Mesodermal cell (in vitro differentiated cells): ENCODE measurements around the gene NAPB.

Experiments used
- H3K27ac ChIP-seq: 2 replicates; pipeline ENCODE4 v1.7.0; 2013; ENCODE audit warnings: mild to moderate bottlenecking, low read depth, low read length, moderate library complexity; ENCODE audit not compliant: severe bottlenecking
- H3K36me3 ChIP-seq: 2 replicates; pipeline ENCODE4 v1.7.1; 2013; ENCODE audit warnings: mild to moderate bottlenecking, low read length, moderate library complexity; ENCODE audit not compliant: control insufficient read depth, insufficient read depth
- H3K4me1 ChIP-seq: one replicate; pipeline ENCODE4 v1.7.1; 2013; ENCODE audit warnings: mild to moderate bottlenecking, low read length; ENCODE audit not compliant: insufficient read depth, control insufficient read depth, poor library complexity, severe bottlenecking
- H3K4me3 ChIP-seq: 2 replicates; pipeline ENCODE4 v1.7.0; 2013; ENCODE audit warnings: low read length, control low read depth, mild to moderate bottlenecking; ENCODE audit not compliant: insufficient read depth, poor library complexity, severe bottlenecking; ENCODE audit errors: extremely low read depth
- H3K9me3 ChIP-seq: 2 replicates; pipeline ENCODE4 v1.7.1; 2013; ENCODE audit warnings: mild to moderate bottlenecking, low read length, moderate library complexity; ENCODE audit not compliant: control insufficient read depth
- WGBS, 2 experiments: methylation state at CpG; one replicate each; pipeline ENCODE4 v1.1.5; 2013; ENCODE audit warnings: missing lambda C conversion rate in 2 of 2; ENCODE audit not compliant: insufficient coverage in 2 of 2; 5-methylcytosine and 5-hydroxymethylcytosine counted together

NAPB gene

GRCh38 chr20:23415959-23416583 is 5.2 kb downstream of the NAPB start:
- 90% methylated on average over 2 of the region's 6 CpGs; no CpG with 5 or more reads in 1 of the 2 experiments for WGBS, 2 experiments

DNA sequence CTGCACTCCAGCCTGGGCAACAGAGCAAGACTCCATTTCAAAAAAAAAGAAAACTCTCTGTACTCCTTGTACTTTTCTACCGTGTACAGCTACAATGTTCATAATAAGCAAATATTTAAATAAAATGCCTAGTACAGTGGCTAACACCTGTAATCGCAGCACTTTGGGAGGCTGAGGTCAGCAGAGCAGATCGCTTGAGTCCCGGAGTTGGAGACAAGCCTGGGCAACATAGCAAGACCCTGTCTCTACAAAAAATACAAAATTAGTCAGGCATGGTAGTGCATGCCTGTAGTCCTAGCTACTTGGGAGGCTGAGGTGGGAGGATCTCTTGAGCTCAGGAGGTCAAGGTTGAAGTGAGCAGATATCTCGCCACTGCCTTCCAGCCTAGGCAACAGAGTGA is 5.7 kb downstream of the NAPB start:
- Histone ChIP-seq H3K27ac (no peak overlapping the region), H3K9me3 (no peaks in the 10 kb centered on the region), H3K4me1 (peaks cover 12% of the 10 kb centered on the region), H3K36me3 (peaks cover 4% of the 10 kb centered on the region), H3K4me3 (no peak overlapping the region)
- WGBS, 2 experiments: 92 to 100% methylated on average over 3 to 4 of the region's 5 CpGs

More at GRCh38 chr20:23415959-23416583, 5.2 kb downstream of the NAPB start:
- H3K27ac ChIP-seq: no peak overlapping the region
- no peaks in the 10 kb centered on the region for H3K9me3 ChIP-seq
- no peak overlapping the region for H3K4me3 ChIP-seq
- peaks cover 12% of the 10 kb centered on the region for H3K4me1 ChIP-seq
- H3K36me3 ChIP-seq: peaks cover 4% of the 10 kb centered on the region

DNA sequence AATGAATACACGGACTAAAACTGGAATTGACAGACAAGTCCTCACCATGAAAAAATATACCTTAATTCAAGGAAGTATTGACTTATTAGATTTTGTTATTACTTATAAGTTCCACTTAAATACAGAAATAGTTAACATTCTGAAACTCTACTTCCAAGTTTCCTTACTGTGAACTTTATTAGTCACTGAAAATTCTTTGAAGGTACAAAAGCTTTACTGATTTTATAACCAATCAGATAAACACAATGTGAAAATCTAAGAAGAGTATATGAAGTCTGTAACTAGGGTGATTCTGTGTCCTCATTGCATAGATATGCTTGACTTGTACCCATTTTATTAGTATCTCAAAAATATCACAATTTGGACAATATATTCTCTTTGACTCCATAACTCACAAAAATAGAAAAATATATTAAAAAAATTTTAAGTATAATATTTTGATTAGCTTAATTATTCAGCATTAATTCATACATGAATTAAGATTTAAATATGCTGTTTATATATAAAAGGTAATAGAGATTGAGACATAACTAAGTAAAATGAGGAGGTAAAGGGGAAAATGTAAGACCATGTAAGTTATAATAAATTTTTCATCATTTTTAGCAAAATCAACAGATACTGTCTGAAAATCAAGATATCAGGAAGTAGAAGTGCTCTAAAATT is 6.6 kb downstream of the NAPB start:
- Histone ChIP-seq H3K9me3 (no peaks in the 10 kb centered on the region), H3K36me3 (peaks cover 4% of the 10 kb centered on the region), H3K4me1 (peaks cover 12% of the 10 kb centered on the region), H3K4me3 (no peak overlapping the region), H3K27ac (no peak overlapping the region)
- no CpG with 5 or more reads among the region's 1 CpG for WGBS, 2 experiments

GRCh38 chr20:23413862-23414422 is 7.3 kb downstream of the NAPB start:
- H3K27ac ChIP-seq: no peak overlapping the region
- H3K4me1 ChIP-seq: peaks cover 12% of the 10 kb centered on the region
- H3K4me3 ChIP-seq: no peak overlapping the region
- 100% methylated on average over 1 of the region's 3 CpGs; no CpG with 5 or more reads in 1 of the 2 experiments for WGBS, 2 experiments
- no peaks in the 10 kb centered on the region for H3K9me3 ChIP-seq
- peaks cover 1% of the 10 kb centered on the region for H3K36me3 ChIP-seq

DNA sequence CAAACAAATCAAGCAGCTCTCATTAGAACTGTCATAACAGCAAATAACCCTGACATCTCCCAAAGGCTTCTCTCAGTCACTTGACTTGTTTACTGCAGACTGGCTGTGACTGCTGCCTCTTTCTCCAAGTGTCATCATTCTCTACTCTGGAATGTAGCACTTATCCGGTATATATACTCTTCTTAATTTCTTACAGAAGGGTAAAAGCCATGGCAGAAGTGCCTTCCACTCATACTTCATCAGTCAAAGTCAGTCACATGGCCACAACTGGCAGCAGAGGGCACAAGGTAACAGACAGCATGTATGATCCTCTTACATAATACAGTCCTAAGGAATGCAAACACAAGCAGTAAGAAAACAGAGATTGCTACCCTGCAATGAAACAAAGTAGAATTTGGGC is 9.3 kb downstream of the NAPB start:
- no peaks in the 10 kb centered on the region for H3K36me3 ChIP-seq
- no peak overlapping the region for H3K4me3 ChIP-seq
- 80 to 88% methylated on average over 1 of the region's 1 CpG for WGBS, 2 experiments
- no peak overlapping the region for H3K27ac ChIP-seq
- H3K4me1 ChIP-seq: peaks cover 12% of the 10 kb centered on the region
- no peaks in the 10 kb centered on the region for H3K9me3 ChIP-seq

GRCh38 chr20:23410916-23411695 is 10.2 kb downstream of the NAPB start:
- Histone ChIP-seq H3K36me3 (no peaks in the 10 kb centered on the region), H3K9me3 (no peaks in the 10 kb centered on the region), H3K27ac (no peak overlapping the region), H3K4me3 (no peak overlapping the region), H3K4me1 (peaks cover 12% of the 10 kb centered on the region)
- 100% methylated on average over 1 of the region's 3 CpGs for WGBS, 2 experiments

GRCh38 chr20:23409800-23410199 is 11.5 kb downstream of the NAPB start:
- no peak overlapping the region for H3K4me3 ChIP-seq
- peaks cover 12% of the 10 kb centered on the region for H3K4me1 ChIP-seq
- 92 to 96% methylated on average over 2 to 3 of the region's 3 CpGs for WGBS, 2 experiments
- no peaks in the 10 kb centered on the region for H3K9me3 ChIP-seq
- H3K27ac ChIP-seq: no peak overlapping the region
- no peaks in the 10 kb centered on the region for H3K36me3 ChIP-seq

GRCh38 chr20:23408957-23409356 is 12.3 kb downstream of the NAPB start:
- H3K36me3 ChIP-seq: no peaks in the 10 kb centered on the region
- no peak overlapping the region for H3K4me3 ChIP-seq
- no CpG with 5 or more reads among the region's 2 CpGs for WGBS, 2 experiments
- peaks cover 12% of the 10 kb centered on the region for H3K4me1 ChIP-seq
- H3K27ac ChIP-seq: no peak overlapping the region
- no peaks in the 10 kb centered on the region for H3K9me3 ChIP-seq

GRCh38 chr20:23407781-23408464 is 13.4 kb downstream of the NAPB start:
- WGBS, 2 experiments: no CpG with 5 or more reads among the region's 2 CpGs
- H3K4me1 ChIP-seq: peaks cover 12% of the 10 kb centered on the region
- H3K4me3 ChIP-seq: no peak overlapping the region
- H3K27ac ChIP-seq: no peak overlapping the region
- no peaks in the 10 kb centered on the region for H3K9me3 ChIP-seq
- H3K36me3 ChIP-seq: no peaks in the 10 kb centered on the region

DNA sequence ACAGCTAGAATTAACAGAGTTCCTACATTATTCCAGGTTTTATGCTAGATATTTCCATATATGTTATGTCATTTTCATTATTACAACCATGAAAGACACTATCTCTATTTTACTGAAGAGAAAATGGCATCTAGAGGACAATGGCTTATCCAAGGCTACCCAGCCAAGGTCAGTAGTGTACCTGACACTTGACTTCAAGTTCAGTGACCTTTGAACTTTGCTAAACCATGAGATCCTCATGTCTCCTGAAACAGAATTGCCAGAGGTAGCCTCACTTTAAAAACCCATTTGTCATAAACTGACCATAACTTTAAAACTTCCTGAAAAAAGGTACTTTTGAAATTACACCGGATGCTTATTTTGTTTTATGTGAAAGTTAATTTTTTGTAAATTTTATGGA is 14.4 kb downstream of the NAPB start:
- Histone ChIP-seq H3K36me3 (peaks cover 6% of the 10 kb centered on the region), H3K4me3 (no peak overlapping the region), H3K4me1 (peaks cover 7% of the 10 kb centered on the region), H3K27ac (no peak overlapping the region), H3K9me3 (no peaks in the 10 kb centered on the region)
- no CpG with 5 or more reads among the region's 1 CpG for WGBS, 2 experiments
